Peyer's patch (tissue), 4 donors: Measurements from ENCODE around the gene DCAF11. TPM values are rescaled to one million over a fixed set of nuclear protein-coding genes. Genes with fewer than 3 reads are reported as not detected.

Experiments
- DNase-seq, 3 donors: peaks; one replicate each; pipeline ENCODE4 v3.0.0-alpha.2; 2017 to 2019
- H3K27ac ChIP-seq, 4 donors: fragments of 200-600 bp; sonication (generic); one replicate each; pipeline ENCODE4 v1.5.1; 2016 to 2019
- H3K27me3 ChIP-seq, 2 donors: fragments of 200-600 bp; sonication (generic); one replicate each; pipeline ENCODE4 v1.5.1; 2019
- H3K36me3 ChIP-seq, 3 donors: fragments of 200-600 bp; sonication (generic); one replicate each; pipeline ENCODE4 v1.5.1; 2016 to 2019
- H3K4me1 ChIP-seq, 4 donors: fragments of 200-600 bp; sonication (generic); one replicate each; pipeline ENCODE4 v1.5.1; 2016 to 2019
- H3K4me3 ChIP-seq, 4 donors: fragments of 200-600 bp; sonication (generic); 1 replicate in 3 of 4; 2 replicates in 1 of 4; pipeline ENCODE4 v1.5.1; 2016 to 2019; ENCODE audit warnings: mild to moderate bottlenecking in 1 of 4
- H3K9me3 ChIP-seq, 4 donors: fragments of 200-600 bp; sonication (generic); one replicate each; pipeline ENCODE4 v1.5.1; 2016 to 2019; ENCODE audit warnings: mild to moderate bottlenecking in 1 of 4
- CTCF ChIP-seq, 6 experiments: fragments of 450-650 bp in 4 of 6; fragments of 200-600 bp in 2 of 6; sonication (generic) in 1 of 6; IDR thresholded peaks; one replicate each; pipeline ENCODE4 v1.5.1; 2017 to 2019; ENCODE audit warnings: antibody characterized with exemption in 6 of 6, mild to moderate bottlenecking in 3 of 6, moderate library complexity in 1 of 6
- POLR2A ChIP-seq, 2 donors: fragments of 450-650 bp; IDR thresholded peaks; one replicate each; pipeline ENCODE4 v1.5.1; 2017; ENCODE audit warnings: antibody characterized with exemption in 2 of 2, mild to moderate bottlenecking in 2 of 2, moderate library complexity in 2 of 2
- total RNA-seq, 4 donors: library from RNA; depleted of rRNA; stranded (reverse); fragments of >200 nt; gene quantifications; one replicate each; pipeline ENCODE4 v1.1.0, GENCODE V29; 2016

DCAF11 gene
- total RNA-seq, 4 donors from 2014 or later: 113 to 214 (median 176) TPM

DNA sequence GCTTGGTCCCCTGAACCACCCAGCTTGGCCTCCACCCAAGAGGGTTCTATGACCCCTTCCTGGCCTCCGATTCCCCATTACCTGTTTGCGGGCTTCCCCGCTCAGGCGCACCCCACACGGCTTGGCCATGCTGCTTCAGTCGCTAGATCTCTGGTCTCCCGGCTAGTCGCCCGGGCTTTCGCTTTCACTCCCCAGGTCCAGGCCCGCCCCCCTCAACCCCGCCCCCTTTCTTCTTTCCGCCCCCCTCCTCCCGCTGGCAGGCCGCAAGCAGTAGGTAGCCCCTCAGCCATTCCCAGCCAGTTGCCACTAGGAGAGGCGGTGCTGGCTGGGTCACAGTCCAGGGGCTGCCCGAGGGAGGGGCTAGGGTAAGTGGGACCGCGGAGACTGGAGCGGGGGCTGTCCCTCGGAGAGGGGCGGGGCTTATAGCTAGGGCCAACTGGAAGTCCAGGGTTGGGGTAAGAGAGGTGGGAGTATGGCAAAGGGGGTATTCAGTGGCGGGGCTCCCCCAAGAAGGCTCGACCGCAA is 31.9 kb downstream of the DCAF11 start, which contains the start of gene PSME2:
TSS of gene PSME2 (minus strand) at position 158 of the 525 bp plus-strand sequence. CDS start at position 129, 29 bp downstream.
- Histone ChIP-seq H3K4me1 (peaks cover 0 to 48% (median 16%) of the 10 kb centered on the region in 4 donors), H3K27me3 (no peaks in the 10 kb centered on the region), H3K9me3 (no peaks in the 10 kb centered on the region), H3K36me3 (peaks cover 0 to 30% (median 1%) of the 10 kb centered on the region in 3 donors), H3K27ac (peak within 1 kb of the TSS; percentile 80 to 96 (median 94)), H3K4me3 (peak within 1 kb of the TSS; percentile 73 to 96 (median 78))
- DNase-seq: peak; percentile 95 to 98 (median 97)
- peak; percentile 36 to 73 for TF ChIP-seq POLR2A (IDR thresholded peaks at IDR 0.05)
- TF ChIP-seq CTCF (IDR thresholded peaks at IDR 0.05): no peak

DNA sequence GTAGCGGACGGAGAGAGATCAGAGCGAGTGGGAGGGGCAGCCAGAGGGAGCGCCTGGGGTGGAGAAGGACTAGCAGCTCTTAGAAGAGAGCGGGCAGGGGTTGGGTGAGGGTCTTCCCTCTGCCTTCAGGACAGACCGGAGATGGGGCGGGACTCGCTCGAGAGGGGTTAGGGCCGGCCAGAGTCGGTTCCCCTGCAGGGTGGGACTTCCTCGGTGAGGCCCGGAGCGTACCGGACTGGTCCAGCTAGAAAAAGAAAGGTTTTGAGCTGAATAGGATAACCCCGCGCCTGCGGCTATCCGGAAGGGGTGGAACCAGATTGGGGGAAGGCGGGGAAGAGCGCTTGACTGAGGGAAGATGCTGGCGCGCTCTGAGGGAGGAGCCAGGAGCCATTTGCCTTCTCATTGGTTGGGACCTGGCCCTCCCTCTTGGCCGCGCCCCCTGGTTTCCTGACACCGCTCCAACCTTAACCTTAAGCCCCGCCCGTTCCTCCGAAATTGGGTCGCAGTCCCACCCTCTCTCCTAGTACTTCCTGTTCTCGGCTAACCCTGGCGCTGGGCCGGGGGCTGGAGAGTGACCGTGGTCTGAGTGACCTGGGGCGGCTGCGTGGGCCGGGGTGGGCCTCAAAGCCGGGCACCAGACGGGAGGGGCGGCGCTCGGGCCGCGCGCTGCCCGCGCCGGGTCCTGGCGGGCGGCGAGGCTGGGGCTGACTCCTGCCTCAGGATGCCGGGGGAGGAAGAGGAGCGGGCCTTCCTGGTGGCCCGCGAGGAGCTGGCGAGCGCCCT is 32.6 kb downstream of the DCAF11 start, which contains the start of gene RNF31:
TSS of gene RNF31 (plus strand) at position 521 of the 783 bp plus-strand sequence. CDS start at position 722, 201 bp downstream.
- TF ChIP-seq CTCF (IDR thresholded peaks at IDR 0.05): no peak
- peak; percentile 38 to 54 for TF ChIP-seq POLR2A (IDR thresholded peaks at IDR 0.05)
- no peaks in the 10 kb centered on the region for H3K27me3 ChIP-seq
- H3K27ac ChIP-seq: peak within 1 kb of the TSS; percentile 80 to 96 (median 94)
- H3K4me1 ChIP-seq: peaks cover 0 to 45% (median 15%) of the 10 kb centered on the region in 4 donors
- H3K9me3 ChIP-seq: no peaks in the 10 kb centered on the region
- H3K4me3 ChIP-seq: peak within 1 kb of the TSS; percentile 73 to 96 (median 78)
- DNase-seq: peak; percentile 98 to 99 (median 99)
- H3K36me3 ChIP-seq: peaks cover 0 to 36% (median 2%) of the 10 kb centered on the region in 3 donors

DNA sequence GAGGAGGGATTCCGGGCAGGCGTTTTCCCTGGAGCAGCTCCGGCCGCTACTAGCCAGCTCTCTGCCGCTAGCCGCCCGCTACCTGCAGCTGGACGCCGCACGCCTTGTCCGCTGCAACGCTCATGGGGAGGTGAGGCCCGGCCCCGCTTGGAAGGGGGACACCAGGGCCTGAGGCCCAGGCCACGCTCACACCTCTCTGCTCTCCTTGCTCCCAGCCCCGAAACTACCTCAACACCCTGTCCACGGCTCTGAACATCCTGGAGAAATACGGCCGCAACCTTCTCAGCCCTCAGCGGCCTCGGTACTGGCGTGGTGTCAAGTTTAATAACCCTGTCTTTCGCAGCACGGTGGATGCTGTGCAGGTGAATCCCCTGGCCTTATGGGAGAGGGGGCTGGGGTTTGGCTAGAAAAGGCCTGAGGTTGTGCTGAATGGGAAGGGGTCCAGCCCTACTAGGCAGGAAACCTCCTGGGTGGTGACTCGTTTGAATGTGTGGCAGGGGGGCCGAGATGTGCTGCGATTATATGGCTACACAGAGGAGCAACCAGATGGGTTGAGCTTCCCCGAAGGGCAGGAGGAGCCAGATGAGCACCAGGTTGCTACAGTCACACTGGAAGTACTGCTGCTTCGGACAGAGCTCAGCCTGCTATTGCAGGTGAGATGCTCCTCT is 33.3 kb downstream of the DCAF11 start:
- Histone ChIP-seq H3K27me3 (no peaks in the 10 kb centered on the region), H3K4me3 (peak overlapping the region; percentile 73 to 96 (median 78)), H3K27ac (peak overlapping the region; percentile 80 to 96 (median 94)), H3K36me3 (peaks cover 0 to 43% (median 2%) of the 10 kb centered on the region in 3 donors), H3K4me1 (peaks cover 0 to 38% (median 13%) of the 10 kb centered on the region in 4 donors), H3K9me3 (no peaks in the 10 kb centered on the region)
- no peak for TF ChIP-seq POLR2A (IDR thresholded peaks at IDR 0.05)
- TF ChIP-seq CTCF (IDR thresholded peaks at IDR 0.05): no peak
- DNase-seq: no peak

DNA sequence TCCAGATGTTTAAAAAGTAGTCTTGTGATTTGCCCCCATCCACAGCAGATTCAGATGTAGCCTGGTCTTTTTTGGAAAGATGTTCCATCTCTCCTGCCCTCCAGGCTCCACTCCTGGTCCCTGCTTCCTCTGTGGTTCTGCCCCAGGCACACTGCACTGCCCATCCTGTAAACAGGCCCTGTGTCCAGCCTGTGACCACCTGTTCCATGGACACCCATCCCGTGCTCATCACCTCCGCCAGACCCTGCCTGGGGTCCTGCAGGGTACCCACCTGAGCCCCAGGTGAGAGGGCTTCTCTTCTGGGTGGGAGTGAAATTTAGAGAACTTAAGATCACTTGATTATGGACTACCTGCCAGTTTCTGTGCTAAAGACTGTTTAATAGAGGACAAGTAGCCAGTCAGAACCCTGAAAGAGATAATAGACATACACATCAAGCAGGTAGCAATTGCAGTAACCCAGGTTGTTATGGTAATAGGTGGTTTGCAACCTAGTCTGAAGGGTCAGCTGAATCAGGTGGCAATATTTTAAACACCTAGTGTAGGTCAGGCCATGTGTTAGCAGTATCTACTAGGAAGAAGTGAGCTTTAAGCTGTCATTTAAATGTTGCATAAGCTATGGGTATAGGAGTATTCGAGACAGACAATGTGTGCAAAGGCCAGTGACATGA is 34.9 kb downstream of the DCAF11 start:
- Histone ChIP-seq H3K27me3 (no peaks in the 10 kb centered on the region), H3K27ac (no peak overlapping the region), H3K9me3 (no peaks in the 10 kb centered on the region), H3K4me3 (no peak overlapping the region), H3K4me1 (peaks cover 0 to 27% (median 13%) of the 10 kb centered on the region in 4 donors), H3K36me3 (peaks cover 0 to 57% (median 2%) of the 10 kb centered on the region in 3 donors)
- TF ChIP-seq CTCF (IDR thresholded peaks at IDR 0.05) (no peak), POLR2A (IDR thresholded peaks at IDR 0.05) (no peak)
- no peak for DNase-seq

- no peaks in the 10 kb centered on the region for H3K27me3 ChIP-seq
- H3K9me3 ChIP-seq: no peaks in the 10 kb centered on the region
- DNase-seq: no peak
- H3K27ac ChIP-seq: no peak overlapping the region
- H3K36me3 ChIP-seq: peaks cover 0 to 63% (median 2%) of the 10 kb centered on the region in 3 donors
- peaks cover 0 to 23% (median 13%) of the 10 kb centered on the region in 4 donors for H3K4me1 ChIP-seq
- no peak overlapping the region for H3K4me3 ChIP-seq
- TF ChIP-seq CTCF (IDR thresholded peaks at IDR 0.05) (no peak), POLR2A (IDR thresholded peaks at IDR 0.05) (no peak)
These were observed 35.5 kb downstream of the DCAF11 start for GRCh38 chr14:24150061-24150460.
